ENCODE measurements around the gene VIT.
A peak's percentile ranks its signal among the peaks of the same experiment; 100 is the strongest.

VIT gene

GRCh38 chr2:36770542-36771287 lies 74.2 kb downstream of the VIT start:
- DNase-seq (ENCODE audit: low spot score) = peak; percentile 10

DNA sequence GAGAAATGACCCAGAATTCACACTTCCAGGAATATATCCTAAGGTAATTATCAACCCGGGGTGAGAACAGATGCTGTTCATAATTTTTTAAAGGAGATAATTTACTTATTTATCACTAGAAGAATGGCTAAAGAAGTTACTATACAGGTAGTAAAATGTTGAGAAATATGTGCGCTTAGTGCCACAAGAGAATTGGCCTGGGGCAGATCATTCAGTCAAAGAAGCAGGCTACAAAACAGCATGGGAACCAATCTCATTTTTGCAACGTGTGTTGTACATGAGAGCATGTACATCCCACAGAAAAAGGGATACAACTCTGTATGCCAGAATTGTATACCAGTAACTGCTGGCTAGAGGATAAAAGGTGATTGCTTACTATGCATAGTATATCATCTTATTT lies 75.2 kb downstream of the VIT start:
- no peak for DNase-seq (ENCODE audit: low spot score)

- no peak for DNase-seq (ENCODE audit: low spot score)
These were observed 77.4 kb downstream of the VIT start for GRCh38 chr2:36773947-36774346.

DNA sequence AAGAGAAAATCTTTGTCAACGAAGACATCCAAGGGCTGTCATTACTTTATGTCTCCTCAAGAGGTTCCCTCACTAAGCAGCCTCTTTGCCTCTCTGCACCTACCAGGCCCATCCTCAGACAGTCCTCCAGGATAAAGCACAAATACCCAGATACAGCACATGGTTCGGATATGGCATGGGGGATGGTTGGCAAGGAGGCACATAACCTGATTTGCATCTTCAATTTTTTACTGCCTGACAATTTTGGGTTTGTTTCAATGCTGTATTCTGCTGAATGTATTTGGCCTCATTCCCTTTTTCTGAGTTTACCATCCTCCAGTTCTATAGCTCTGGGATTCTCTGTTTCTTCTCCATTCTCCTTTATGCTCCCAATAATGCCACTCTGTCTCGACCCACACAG lies 78.8 kb downstream of the VIT start:
- DNase-seq (ENCODE audit: low spot score) = no peak

DNA sequence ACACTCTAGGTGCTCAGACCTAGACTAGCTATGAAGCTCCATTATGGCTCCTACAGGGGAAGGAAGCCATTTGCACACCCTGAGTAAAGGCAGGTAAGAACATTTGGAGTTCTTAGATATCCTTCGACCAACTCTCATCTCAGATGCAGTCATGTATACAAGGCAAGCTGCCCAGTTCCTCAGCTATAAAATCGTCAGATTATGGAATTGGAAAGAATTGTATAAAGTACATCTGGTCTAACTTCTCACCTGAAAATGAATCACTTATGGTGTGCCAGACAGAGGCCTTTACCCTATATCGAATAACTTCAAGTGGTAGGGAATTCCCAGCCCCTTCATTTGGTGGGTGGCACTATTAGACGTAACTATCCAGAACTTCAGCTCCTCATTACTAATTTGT lies 79.3 kb downstream of the VIT start:
- no peak for DNase-seq (ENCODE audit: low spot score)

- DNase-seq (ENCODE audit: low spot score) = no peak
These were observed 80.8 kb downstream of the VIT start for GRCh38 chr2:36777272-36777671.

DNA sequence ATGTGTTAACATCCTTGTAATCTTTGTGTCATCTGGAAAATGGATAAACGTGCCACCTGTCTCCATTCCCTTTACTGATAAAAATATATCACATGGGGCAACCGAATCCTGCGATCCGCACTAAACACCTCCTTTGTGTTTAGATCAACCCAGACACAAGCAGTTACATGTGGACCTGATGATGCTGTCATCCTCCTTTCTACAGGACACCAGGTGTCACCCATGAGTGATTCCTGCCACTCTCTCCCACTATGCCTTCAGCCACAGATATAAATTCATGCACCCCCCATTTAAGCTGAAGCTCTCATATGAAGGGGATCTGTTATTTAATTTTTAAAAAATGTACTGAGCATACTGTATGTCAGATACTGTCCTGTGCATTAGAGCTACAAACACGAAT lies 81.3 kb downstream of the VIT start:
- no peak for DNase-seq (ENCODE audit: low spot score)

DNA sequence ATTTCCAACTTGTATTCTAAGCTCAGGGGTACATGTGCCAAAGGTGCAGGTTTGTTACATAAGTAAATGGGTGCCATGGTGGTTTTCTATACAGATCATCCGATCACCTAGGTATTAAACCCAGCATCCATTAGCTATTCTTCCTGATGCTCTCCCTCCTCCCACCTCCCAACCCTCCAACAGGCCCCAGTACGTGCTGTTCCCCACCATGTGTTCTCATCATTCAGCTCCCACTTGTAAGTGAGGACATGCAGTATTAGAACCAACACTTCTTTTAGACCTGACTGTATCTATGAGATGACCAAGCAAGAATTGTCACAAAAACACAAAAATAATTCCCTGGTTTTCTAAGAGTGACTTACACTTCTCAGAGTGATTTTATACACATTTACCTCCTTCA lies 83.0 kb downstream of the VIT start:
- DNase-seq (ENCODE audit: low spot score) = no peak

DNA sequence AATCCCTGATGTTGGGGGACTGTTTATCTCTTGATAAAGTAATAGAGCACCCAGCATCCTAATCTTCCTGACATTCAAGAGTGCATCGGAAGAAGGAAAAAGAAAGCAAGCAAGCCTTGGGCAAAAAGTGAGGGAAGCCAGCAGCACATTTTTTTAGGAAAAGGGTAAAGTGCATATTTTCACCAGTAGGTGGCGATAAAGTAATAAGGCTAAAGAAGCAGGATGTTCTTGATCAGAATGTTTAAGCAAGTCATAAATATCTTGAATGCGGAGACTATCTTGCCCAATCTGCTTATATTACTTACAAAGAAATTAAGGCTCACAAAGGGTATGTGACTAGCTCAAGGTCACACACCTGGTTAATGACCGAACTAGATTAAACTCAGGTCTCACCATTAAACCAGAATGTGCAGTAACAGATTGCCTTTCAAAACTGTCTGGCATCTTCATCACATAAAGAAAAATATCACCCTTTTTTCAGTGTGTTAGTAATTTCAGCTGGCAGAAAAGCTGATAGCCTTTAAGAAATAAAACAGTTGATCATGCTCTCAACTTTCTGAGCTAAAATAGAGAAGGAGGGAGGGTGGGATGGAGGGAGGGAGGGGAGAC lies 83.8 kb downstream of the VIT start:
- DNase-seq (ENCODE audit: low spot score) = peak; percentile 64

GRCh38 chr2:36781907-36782720 lies 85.6 kb downstream of the VIT start:
- DNase-seq (ENCODE audit: low spot score) = no peak

GRCh38 chr2:36783246-36783645 lies 86.7 kb downstream of the VIT start:
- DNase-seq (ENCODE audit: low spot score) = no peak

- peak; percentile 68 for DNase-seq (ENCODE audit: low spot score)
These were observed 88.8 kb downstream of the VIT start for GRCh38 chr2:36785179-36785795.

DNA sequence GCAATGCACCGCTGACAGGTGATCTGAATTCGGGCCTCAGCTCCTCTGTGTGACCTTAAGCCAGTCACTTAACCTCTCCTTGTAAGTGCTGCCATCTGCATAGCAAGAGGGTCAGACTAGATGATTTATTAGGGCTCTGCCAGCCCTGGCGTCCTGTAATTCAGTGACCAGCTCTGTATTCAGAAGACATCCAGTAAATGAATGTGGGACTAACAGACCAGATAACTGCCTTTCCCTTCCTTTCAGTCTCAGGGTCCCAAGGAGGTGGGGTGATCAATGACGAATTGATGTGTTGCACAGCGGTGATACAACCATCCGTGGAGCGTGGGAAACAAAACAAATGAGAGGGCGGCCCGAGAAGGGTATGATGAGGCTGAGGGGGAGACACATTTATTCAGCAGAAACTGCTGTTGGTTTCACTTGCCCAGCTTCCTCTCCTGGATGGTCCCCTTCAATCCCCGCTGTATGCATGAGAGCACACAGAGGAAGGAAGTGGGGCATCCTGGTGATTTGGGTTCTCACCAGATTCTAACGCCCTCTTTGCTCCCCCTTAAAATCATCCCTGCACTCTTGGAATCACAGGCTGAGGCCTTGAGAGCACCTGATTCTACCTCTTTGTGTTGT lies 92.8 kb downstream of the VIT start:
- no peak for DNase-seq (ENCODE audit: low spot score)

GRCh38 chr2:36792951-36793350 lies 96.4 kb downstream of the VIT start:
- DNase-seq (ENCODE audit: low spot score) = no peak

DNA sequence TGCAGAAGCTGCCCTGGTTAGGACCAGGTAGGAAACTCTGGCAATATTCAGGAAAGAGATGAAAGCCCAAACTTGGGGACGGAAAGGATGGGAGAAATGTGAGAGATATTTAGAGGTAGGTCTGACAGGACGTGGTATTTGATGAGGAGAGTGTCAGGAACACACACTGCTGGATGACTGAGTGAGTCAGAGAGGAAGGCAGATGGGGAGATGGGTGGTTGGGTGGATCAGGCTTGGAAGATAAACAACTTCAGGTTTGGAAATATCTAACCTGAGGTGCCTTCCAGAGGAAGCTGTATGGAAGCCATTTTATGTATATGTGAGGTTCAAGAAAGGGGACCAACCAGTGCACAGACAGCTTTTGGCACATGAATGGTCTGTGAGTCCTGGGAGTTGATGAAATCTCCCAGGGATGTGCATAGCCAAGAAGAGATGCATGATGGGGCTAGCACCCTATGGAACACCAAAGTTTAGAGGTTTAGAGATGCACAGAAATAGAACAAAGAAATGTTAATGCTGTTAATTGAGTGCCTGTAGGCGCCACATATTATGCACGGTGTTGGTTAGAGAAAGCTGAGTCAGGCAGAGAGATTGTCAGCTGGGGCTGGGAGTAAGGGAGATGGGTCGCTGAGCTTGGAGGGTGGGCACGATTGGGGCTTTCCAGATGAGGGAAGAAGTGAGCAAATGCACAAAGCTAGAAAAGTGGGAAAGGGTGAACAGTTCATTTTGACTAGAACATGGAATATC lies 101.0 kb downstream of the VIT start:
- DNase-seq (ENCODE audit: low spot score) = no peak

GRCh38 chr2:36798724-36799123 lies 102.2 kb downstream of the VIT start:
- DNase-seq (ENCODE audit: low spot score) = peak; percentile 33

DNA sequence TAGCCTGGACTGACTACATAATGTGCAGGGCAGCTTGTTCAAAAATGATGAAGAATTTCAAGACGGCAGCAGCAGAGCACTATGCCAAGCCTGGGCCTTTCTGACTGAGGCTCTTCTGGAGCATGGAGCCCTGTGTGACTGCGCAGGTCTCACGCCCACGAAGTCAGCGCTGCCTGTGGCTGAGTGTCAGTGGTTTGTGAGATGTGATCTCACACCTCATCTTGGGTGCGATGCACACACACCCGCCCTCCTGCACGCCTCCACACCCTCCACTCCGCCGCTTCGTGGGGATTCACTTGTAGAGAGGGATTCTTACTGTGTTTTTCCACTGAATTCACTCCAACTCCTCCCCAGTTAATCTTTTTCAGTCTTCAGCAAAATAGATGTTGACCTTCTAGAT lies 103.9 kb downstream of the VIT start:
- peak; percentile 49 for DNase-seq (ENCODE audit: low spot score)

DNA sequence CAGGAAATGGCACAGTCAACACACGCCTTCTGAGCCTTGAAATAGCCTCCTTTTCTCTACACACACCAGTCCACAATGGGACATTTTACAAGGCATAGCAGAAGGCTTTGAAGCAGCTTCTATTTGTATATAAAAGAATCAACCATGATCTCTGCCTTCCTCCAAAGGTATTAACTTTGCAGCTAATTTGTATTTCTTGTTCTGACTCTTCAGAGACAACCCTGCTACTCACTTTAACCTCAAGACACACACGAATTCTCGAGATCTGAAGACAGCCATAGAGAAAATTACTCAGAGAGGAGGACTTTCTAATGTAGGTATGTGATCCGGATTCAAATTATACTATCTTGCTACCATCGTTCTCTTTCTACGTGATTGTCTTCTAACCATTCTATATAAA lies 104.6 kb downstream of the VIT start:
- DNase-seq (ENCODE audit: low spot score) = no peak

- DNase-seq (ENCODE audit: low spot score) = no peak
These were observed 106.4 kb downstream of the VIT start for GRCh38 chr2:36802952-36803351.

- DNase-seq (ENCODE audit: low spot score) = no peak
These were observed 109.2 kb downstream of the VIT start for GRCh38 chr2:36805635-36806224.

GRCh38 chr2:36807223-36807886 lies 110.8 kb downstream of the VIT start:
- DNase-seq (ENCODE audit: low spot score) = no peak
